Iris pigment epithelial cell (primary cell): ENCODE data around the gene PAGR1.
"Not testable (repeated sequence)": the region's sequence is repeated elsewhere in the genome, so short reads cannot be mapped to it uniquely, and the experiment has no call there.

Source experiments
- DNase-seq: peaks from one replicate; pipeline ENCODE4 v3.0.0-alpha.2; 2011; ENCODE audit warnings: low read depth

Gene PAGR1

DNA sequence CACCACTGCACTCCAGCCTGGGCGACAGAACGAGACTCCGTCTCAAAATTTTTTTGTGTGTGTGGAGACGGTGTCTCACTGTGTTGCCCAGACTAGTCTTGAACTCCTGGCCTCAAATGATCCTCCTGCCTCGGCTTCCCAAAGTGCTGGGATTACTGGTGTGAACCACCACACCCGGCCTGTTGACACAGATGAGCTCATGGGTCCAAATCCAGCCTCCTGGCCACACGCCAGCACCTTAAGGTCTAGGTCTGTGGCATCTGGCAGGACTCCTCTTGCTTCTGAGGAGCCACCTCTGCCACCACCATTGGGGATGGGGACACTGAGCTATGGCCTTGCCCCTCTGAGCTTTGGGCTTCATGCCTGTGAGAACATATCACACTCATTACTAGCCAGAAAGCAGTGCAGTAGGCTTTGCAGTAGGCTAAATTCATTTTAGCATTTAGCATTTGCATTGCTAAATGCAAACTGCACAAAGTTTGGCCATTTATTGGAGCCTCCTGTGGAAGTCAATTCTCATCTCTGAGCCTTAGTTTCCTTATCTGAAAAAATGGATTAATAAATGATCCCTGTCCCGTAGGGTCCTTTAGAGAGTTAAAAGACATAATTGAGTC, 52.6 kb downstream of the PAGR1 start:
- no peak for DNase-seq

DNA sequence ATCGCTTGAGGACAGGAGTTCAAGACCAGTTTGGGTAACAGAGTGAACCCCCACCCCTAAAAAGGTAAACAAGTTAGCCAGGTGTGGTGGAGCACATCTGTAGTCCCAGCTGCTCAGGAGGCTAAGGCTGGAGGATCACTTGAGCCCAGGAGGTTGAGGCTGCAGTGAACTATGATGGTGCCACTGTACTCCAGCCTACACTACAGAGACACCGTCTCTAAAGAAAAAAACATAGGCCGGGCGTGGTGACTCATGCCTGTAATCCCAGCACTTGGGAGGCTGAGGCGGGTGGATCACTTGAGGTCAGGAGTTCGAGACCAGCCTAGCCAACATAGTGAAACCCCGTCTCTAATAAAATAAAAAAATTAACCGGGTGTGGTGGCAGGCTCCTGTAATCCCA, 53.1 kb downstream of the PAGR1 start:
- DNase-seq, result not testable (repeated sequence)
